ENCODE measurements around the gene RTEL1.
"Not testable (repeated sequence)": the region's sequence is repeated elsewhere in the genome, so short reads cannot be mapped to it uniquely, and the experiment has no call there.

- not testable (repeated sequence) for TF ChIP-seq EZH2 (IDR thresholded peaks at IDR 0.05; ENCODE audit: borderline replicate concordance, low read depth, low read length, severe bottlenecking); CTCF (IDR thresholded peaks at IDR 0.05; ENCODE audit: borderline replicate concordance, extremely low read depth, low read length, poor library complexity, severe bottlenecking)
Observed at GRCh38 chr20:63631426-63631825, 26.7 kb upstream of the RTEL1 start.

All from DND-41 (cell line).